PFSK-1 (cell line): ENCODE results near the gene INPP5F.

Experiments used
- FOXP2 ChIP-seq: optimal IDR thresholded peaks from 2 replicates; pipeline ENCODE3; 2011; ENCODE audit warnings: borderline replicate concordance, control low read depth, inconsistent platforms; ENCODE audit not compliant: insufficient read depth; ENCODE audit errors: extremely low read length, extremely low read depth
- POLR2AphosphoS5 ChIP-seq: IDR thresholded peaks from 2 replicates; pipeline ENCODE4 v1.6.1; 2012; ENCODE audit warnings: low read depth, mild to moderate bottlenecking, control low read depth, low read length, moderate library complexity
- REST ChIP-seq, 2 experiments: IDR thresholded peaks; 2 replicates each; pipeline versions ENCODE4 v1.6.1 to v1.8.0; 2011 to 2012; ENCODE audit warnings: low read depth in 2 of 2, low read length in 2 of 2, control low read depth in 1 of 2, inconsistent platforms in 1 of 2, mild to moderate bottlenecking in 1 of 2, moderate library complexity in 1 of 2; ENCODE audit not compliant: insufficient read depth in 1 of 2
- SIN3A ChIP-seq: IDR thresholded peaks from 2 replicates; pipeline ENCODE4 v1.6.1; 2012; ENCODE audit warnings: mild to moderate bottlenecking, low read length, moderate library complexity, borderline replicate concordance; ENCODE audit not compliant: insufficient read depth
- TAF1 ChIP-seq: IDR thresholded peaks from 2 replicates; pipeline ENCODE4 v1.6.1; 2012; ENCODE audit warnings: low read length, control low read depth, borderline replicate concordance; ENCODE audit not compliant: insufficient read depth

The INPP5F gene

GRCh38 chr10:119737039-119737663 is 11.3 kb downstream of the INPP5F start:
- TF ChIP-seq REST (IDR thresholded peaks at IDR 0.05; ENCODE audit: insufficient read depth in 1 of 2, low read depth in 2 of 2, low read length in 2 of 2): no peak
- no peak for TF ChIP-seq POLR2AphosphoS5
- TF ChIP-seq TAF1: no peak
- no peak for TF ChIP-seq SIN3A
- no peak for TF ChIP-seq FOXP2

GRCh38 chr10:119737823-119738222 is 12.0 kb downstream of the INPP5F start:
- no peak for TF ChIP-seq TAF1
- no peak for TF ChIP-seq SIN3A
- TF ChIP-seq POLR2AphosphoS5: no peak
- no peak for TF ChIP-seq REST (IDR thresholded peaks at IDR 0.05; ENCODE audit: insufficient read depth in 1 of 2, low read depth in 2 of 2, low read length in 2 of 2)
- TF ChIP-seq FOXP2: no peak

GRCh38 chr10:119738962-119739361 is 13.1 kb downstream of the INPP5F start:
- TF ChIP-seq TAF1 (no peak), REST (IDR thresholded peaks at IDR 0.05; ENCODE audit: insufficient read depth in 1 of 2, low read depth in 2 of 2, low read length in 2 of 2) (no peak), POLR2AphosphoS5 (no peak), FOXP2 (no peak), SIN3A (no peak)

GRCh38 chr10:119740096-119740495 is 14.2 kb downstream of the INPP5F start:
- no peak for TF ChIP-seq REST (IDR thresholded peaks at IDR 0.05; ENCODE audit: insufficient read depth in 1 of 2, low read depth in 2 of 2, low read length in 2 of 2)
- TF ChIP-seq FOXP2: no peak
- no peak for TF ChIP-seq POLR2AphosphoS5
- no peak for TF ChIP-seq SIN3A
- TF ChIP-seq TAF1: no peak
